Body of pancreas (tissue), 4 donors: ENCODE data around the gene KLHL36. TPM values are rescaled to one million over a fixed set of nuclear protein-coding genes. Genes with fewer than 3 reads are reported as not detected.

ENCODE experiments used
- ATAC-seq: fragments of 150-250 bp; one replicate; pipeline ENCODE4 v1.9.1; 2016
- DNase-seq, 4 donors: peaks; one replicate each; pipeline ENCODE4 v3.0.0-alpha.2; 2019
- H3K27ac ChIP-seq, 4 donors: fragments of 200-600 bp; sonication (generic); 1 replicate in 3 of 4; 2 replicates in 1 of 4; pipeline versions ENCODE4 v1.5.1 to v1.6.1; 2016 to 2019; ENCODE audit warnings: mild to moderate bottlenecking in 1 of 4, mixed read lengths in 1 of 4, moderate library complexity in 1 of 4
- H3K27me3 ChIP-seq, 2 donors: fragments of 200-600 bp; sonication (generic); one replicate each; pipeline ENCODE4 v1.6.0; 2016; ENCODE audit warnings: mild to moderate bottlenecking in 1 of 2
- H3K36me3 ChIP-seq, 2 donors: fragments of 200-600 bp; sonication (generic); replicated peaks in 1 of 2; 2 replicates each; pipeline ENCODE4 v1.5.1; 2016; ENCODE audit warnings: low read depth in 2 of 2; ENCODE audit not compliant: insufficient read depth in 1 of 2
- H3K4me1 ChIP-seq: fragments of 200-600 bp; sonication (generic); one replicate; pipeline ENCODE4 v1.6.0; 2016
- H3K4me3 ChIP-seq, 2 donors: fragments of 200-600 bp; sonication (generic); 1 replicate in 1 of 2; 2 replicates in 1 of 2; pipeline ENCODE4 v1.5.1; 2016 to 2019
- H3K9me3 ChIP-seq, 3 donors: fragments of 200-600 bp; sonication (generic); 1 replicate in 2 of 3; 2 replicates in 1 of 3; pipeline ENCODE4 v1.5.1; 2016
- POLR2A ChIP-seq, 3 donors: fragments of 450-650 bp; IDR thresholded peaks; one replicate each; pipeline ENCODE4 v1.6.1; 2016; ENCODE audit warnings: antibody characterized with exemption in 3 of 3, mild to moderate bottlenecking in 2 of 3
- WGBS, 2 donors: methylation state at CpG; one replicate each; pipeline ENCODE4 v1.1.5; 2017; 5-methylcytosine and 5-hydroxymethylcytosine counted together
- intact Hi-C: fragments of 100-400 bp; cut with DNase I; formaldehyde crosslinking; loops from one replicate; pipeline ENCODE4 v1.15.1; 2023
- total RNA-seq, 2 donors: library from RNA; depleted of rRNA; stranded (reverse); fragments of >200 nt; gene quantifications; one replicate each; pipeline ENCODE4 v1.1.0, GENCODE V29; 2016
- TF ChIP-seq, protein P1 (sequence below), 7 experiments: fragments of 450-650 bp in 4 of 7; fragments of 200-600 bp in 3 of 7; sonication (generic) in 3 of 7; IDR thresholded peaks; one replicate each; pipeline ENCODE4 v1.5.1; 2016 to 2019; ENCODE audit warnings: antibody characterized with exemption in 7 of 7

KLHL36 gene
- total RNA-seq, 2 donors from 2014 or later = 39.7 to 50.8 TPM

GRCh38 chr16:84649511-84649861, 1.2 kb downstream of the KLHL36 start:
- Histone ChIP-seq H3K4me1 (peaks cover 20% of the 10 kb centered on the region), H3K9me3 (no peaks in the 10 kb centered on the region), H3K27ac (peak overlapping the region; percentile 55 to 82 (median 80)), H3K36me3 (peaks cover 0 to 2% of the 10 kb centered on the region in 2 donors), H3K27me3 (no peaks in the 10 kb centered on the region), H3K4me3 (no peak overlapping the region)
- 20 to 25% methylated on average over 7 to 11 of the region's 11 CpGs for WGBS, 2 donors
- ATAC-seq (no peak), DNase-seq (no peak)
- no peak for TF ChIP-seq POLR2A (IDR thresholded peaks at IDR 0.05)
- TF ChIP-seq, protein P1, sequence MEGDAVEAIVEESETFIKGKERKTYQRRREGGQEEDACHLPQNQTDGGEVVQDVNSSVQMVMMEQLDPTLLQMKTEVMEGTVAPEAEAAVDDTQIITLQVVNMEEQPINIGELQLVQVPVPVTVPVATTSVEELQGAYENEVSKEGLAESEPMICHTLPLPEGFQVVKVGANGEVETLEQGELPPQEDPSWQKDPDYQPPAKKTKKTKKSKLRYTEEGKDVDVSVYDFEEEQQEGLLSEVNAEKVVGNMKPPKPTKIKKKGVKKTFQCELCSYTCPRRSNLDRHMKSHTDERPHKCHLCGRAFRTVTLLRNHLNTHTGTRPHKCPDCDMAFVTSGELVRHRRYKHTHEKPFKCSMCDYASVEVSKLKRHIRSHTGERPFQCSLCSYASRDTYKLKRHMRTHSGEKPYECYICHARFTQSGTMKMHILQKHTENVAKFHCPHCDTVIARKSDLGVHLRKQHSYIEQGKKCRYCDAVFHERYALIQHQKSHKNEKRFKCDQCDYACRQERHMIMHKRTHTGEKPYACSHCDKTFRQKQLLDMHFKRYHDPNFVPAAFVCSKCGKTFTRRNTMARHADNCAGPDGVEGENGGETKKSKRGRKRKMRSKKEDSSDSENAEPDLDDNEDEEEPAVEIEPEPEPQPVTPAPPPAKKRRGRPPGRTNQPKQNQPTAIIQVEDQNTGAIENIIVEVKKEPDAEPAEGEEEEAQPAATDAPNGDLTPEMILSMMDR (IDR thresholded peaks at IDR 0.05) = no peak
- intact Hi-C loops = no loop called here

GRCh38 chr16:84650062-84650991, 2.0 kb downstream of the KLHL36 start:
- ATAC-seq = peak; percentile 27

GRCh38 chr16:84652566-84652965, 4.3 kb downstream of the KLHL36 start:
- H3K27me3 ChIP-seq = no peaks in the 10 kb centered on the region
- no peak for TF ChIP-seq POLR2A (IDR thresholded peaks at IDR 0.05)
- TF ChIP-seq, protein P1 (IDR thresholded peaks at IDR 0.05) = no peak
- no peak for DNase-seq
- 71 to 95% methylated on average over 7 of the region's 7 CpGs for WGBS, 2 donors
- no peak overlapping the region for H3K4me3 ChIP-seq
- peaks cover 20% of the 10 kb centered on the region for H3K4me1 ChIP-seq
- H3K9me3 ChIP-seq = no peaks in the 10 kb centered on the region
- ATAC-seq = no peak
- H3K36me3 ChIP-seq = peaks cover 8 to 11% of the 10 kb centered on the region in 2 donors
- intact Hi-C loops = no loop called here
- no peak overlapping the region for H3K27ac ChIP-seq

More at GRCh38 chr16:84650062-84650991, 2.0 kb downstream of the KLHL36 start:
- H3K4me3 ChIP-seq = no peak overlapping the region
- H3K27ac ChIP-seq = peak overlapping the region in 3 of 4 donors; percentile 20 to 82 (median 26)
- H3K27me3 ChIP-seq = no peaks in the 10 kb centered on the region
- H3K9me3 ChIP-seq = no peaks in the 10 kb centered on the region
- H3K36me3 ChIP-seq = peaks cover 0 to 2% of the 10 kb centered on the region in 2 donors
- no peak for DNase-seq
- WGBS, 2 donors = 42 to 55% methylated on average over 16 to 20 of the region's 20 CpGs
- intact Hi-C loops = no loop called here
- peaks cover 20% of the 10 kb centered on the region for H3K4me1 ChIP-seq
- TF ChIP-seq, protein P1 (IDR thresholded peaks at IDR 0.05) = no peak
- TF ChIP-seq POLR2A (IDR thresholded peaks at IDR 0.05) = no peak

DNA sequence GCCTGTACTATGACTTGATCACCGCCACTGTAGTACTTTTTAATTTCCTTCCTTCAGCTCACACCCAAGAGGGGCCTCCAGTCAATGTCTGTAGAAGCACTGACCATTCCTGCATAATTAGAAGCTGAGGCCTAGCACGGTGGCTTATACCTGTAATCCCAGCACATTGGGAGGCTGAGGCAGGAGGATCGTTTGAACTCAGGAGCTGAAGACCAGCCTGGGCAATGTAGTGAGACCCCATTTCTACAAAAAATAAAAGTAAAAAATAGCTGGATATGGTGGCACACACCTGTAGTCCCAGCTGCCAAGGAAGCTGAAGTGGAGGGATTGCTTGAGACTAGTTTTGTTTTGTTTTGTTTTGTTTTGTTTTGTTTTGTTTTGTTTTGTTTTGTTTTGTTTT, 5.9 kb downstream of the KLHL36 start:
- ATAC-seq (no peak), DNase-seq (no peak)
- 82 to 85% methylated on average over 3 of the region's 3 CpGs for WGBS, 2 donors
- TF ChIP-seq, protein P1 (IDR thresholded peaks at IDR 0.05) = no peak
- TF ChIP-seq POLR2A (IDR thresholded peaks at IDR 0.05) = no peak
- Histone ChIP-seq H3K4me3 (no peak overlapping the region), H3K4me1 (peaks cover 20% of the 10 kb centered on the region), H3K27me3 (no peaks in the 10 kb centered on the region), H3K36me3 (peaks cover 8 to 16% of the 10 kb centered on the region in 2 donors), H3K27ac (no peak overlapping the region), H3K9me3 (no peaks in the 10 kb centered on the region)
- intact Hi-C loops = no loop called here
